ENCODE data around the gene SLC7A9. TPM values are rescaled to one million over a fixed set of nuclear protein-coding genes. Genes with fewer than 3 reads are reported as not detected.

SLC7A9 gene
- total RNA-seq, 1 donor from 2014 or later: 0.33 TPM

GRCh38 chr19:32866564-32867265 is 2.9 kb downstream of the SLC7A9 start:
- ChIA-PET CTCF (no interaction called here), POLR2A (no interaction called here)
- DNase-seq (no peak), ATAC-seq (ENCODE audit: low read depth) (no peak)
- intact Hi-C loops (cut with micrococcal nuclease): no loop called here
- Mint-ChIP-seq H3K36me3 (ENCODE audit: low read depth) (no peaks in the 10 kb centered on the region), H3K9me3 (no peaks in the 10 kb centered on the region), H3K4me1 (no peaks in the 10 kb centered on the region), H3K27ac (no peak overlapping the region), H3K4me3 (no peak overlapping the region), H3K27me3 (no peaks in the 10 kb centered on the region)
- TF ChIP-seq CTCF (IDR thresholded peaks at IDR 0.05): no peak

- H3K27ac Mint-ChIP-seq: no peak overlapping the region
- ATAC-seq (ENCODE audit: low read depth) (no peak), DNase-seq (no peak)
- H3K27me3 Mint-ChIP-seq: no peaks in the 10 kb centered on the region
- intact Hi-C loops (cut with micrococcal nuclease): no loop called here
- H3K4me1 Mint-ChIP-seq: no peaks in the 10 kb centered on the region
- no peak for TF ChIP-seq CTCF (IDR thresholded peaks at IDR 0.05)
- H3K36me3 Mint-ChIP-seq (ENCODE audit: low read depth): no peaks in the 10 kb centered on the region
- ChIA-PET POLR2A (no interaction called here), CTCF (no interaction called here)
- no peaks in the 10 kb centered on the region for H3K9me3 Mint-ChIP-seq
- no peak overlapping the region for H3K4me3 Mint-ChIP-seq
These were observed 3.5 kb downstream of the SLC7A9 start for GRCh38 chr19:32866061-32866460.

- Mint-ChIP-seq H3K4me1 (no peaks in the 10 kb centered on the region), H3K36me3 (ENCODE audit: low read depth) (no peaks in the 10 kb centered on the region), H3K9me3 (no peaks in the 10 kb centered on the region), H3K27ac (no peak overlapping the region), H3K4me3 (no peak overlapping the region), H3K27me3 (no peaks in the 10 kb centered on the region)
- DNase-seq (no peak), ATAC-seq (ENCODE audit: low read depth) (no peak)
- CTCF ChIA-PET: no interaction called here
- intact Hi-C loops (cut with micrococcal nuclease): no loop called here
- POLR2A ChIA-PET: no interaction called here
- no peak for TF ChIP-seq CTCF (IDR thresholded peaks at IDR 0.05)
These were observed 4.2 kb downstream of the SLC7A9 start for GRCh38 chr19:32865326-32865725.

GRCh38 chr19:32864318-32865007 is 5.1 kb downstream of the SLC7A9 start:
- Mint-ChIP-seq H3K36me3 (ENCODE audit: low read depth) (no peaks in the 10 kb centered on the region), H3K9me3 (no peaks in the 10 kb centered on the region)
- CTCF ChIA-PET: no interaction called here

More at GRCh38 chr19:32864318-32865007, 5.1 kb downstream of the SLC7A9 start:
- Mint-ChIP-seq H3K27ac (no peak overlapping the region), H3K4me3 (no peak overlapping the region), H3K27me3 (no peaks in the 10 kb centered on the region), H3K4me1 (no peaks in the 10 kb centered on the region)
- POLR2A ChIA-PET: no interaction called here
- no peak for TF ChIP-seq CTCF (IDR thresholded peaks at IDR 0.05)
- no peak for ATAC-seq (ENCODE audit: low read depth)
- DNase-seq: no peak
- intact Hi-C loops (cut with micrococcal nuclease): no loop called here

Data from activated B cell treated with CpG ODN at 0.5 μM for 24 hours (primary cell).